ENCODE results near the gene NAB1.

The NAB1 gene

GRCh38 chr2:190716176-190716807 lies 67.4 kb downstream of the NAB1 start:
- no peak for DNase-seq

DNA sequence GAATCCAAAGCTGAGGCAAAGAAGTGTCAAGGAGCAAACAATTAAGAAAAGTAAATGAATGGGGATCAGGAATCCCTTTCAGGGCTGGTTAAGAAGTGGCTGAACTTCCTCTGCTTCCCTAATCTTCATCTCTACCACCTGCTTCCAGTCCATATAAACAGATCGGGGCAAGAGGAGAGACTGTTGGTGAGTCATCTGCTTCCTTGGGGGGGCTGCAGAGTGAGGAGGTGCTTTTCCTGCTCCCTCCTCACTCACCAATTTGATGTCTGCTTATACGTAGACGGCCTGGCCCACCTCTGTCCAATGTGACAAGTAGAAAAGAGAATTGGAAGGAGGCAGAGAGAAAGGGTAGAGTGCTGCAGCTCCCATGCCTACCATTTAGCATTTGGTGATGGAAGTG lies 68.4 kb downstream of the NAB1 start:
- no peak for DNase-seq

DNA sequence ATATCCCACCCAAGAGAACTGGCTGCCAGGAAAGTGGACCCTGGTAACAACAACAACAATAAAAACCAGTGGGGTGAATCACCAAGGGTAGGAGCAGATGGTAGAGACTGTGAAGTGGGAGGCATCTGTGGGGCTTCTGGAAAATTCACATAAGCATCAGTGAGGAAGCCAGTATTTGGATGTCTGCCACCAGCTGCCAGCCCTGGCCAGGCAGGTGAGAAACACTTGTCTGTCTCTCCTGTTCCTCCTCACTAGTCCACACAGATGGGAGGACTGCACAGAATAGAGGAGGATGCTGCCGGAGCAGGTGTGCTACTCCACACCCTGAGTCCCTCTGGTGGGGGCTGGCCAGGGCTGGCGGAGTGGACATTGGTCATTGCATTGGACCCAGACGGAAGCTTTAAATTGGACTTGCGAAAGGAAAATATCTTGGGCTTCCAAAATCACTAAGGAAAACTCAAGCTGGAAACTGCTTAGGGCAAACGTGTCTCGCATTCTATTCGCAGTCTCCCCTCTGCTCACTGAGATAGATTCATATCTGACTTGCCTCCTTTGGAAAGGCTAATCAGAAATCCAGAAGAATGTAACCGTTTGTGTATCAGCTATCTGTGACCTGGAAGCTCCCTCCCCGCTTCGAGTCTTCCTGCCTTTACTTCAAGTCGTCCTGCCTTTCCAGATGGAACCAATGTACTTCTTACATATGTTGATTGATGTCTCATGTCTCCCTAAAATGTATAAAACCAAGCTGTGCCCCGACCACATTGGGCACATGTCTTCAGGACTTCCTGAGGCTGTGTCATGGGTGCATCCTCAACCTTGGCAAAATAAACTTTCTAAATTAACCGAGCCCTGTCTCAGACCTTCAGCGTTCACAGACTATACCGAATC lies 69.1 kb downstream of the NAB1 start:
- DNase-seq = peak; percentile 91

- no peak for DNase-seq
Observed at GRCh38 chr2:190718652-190719526, 70.0 kb downstream of the NAB1 start.

DNA sequence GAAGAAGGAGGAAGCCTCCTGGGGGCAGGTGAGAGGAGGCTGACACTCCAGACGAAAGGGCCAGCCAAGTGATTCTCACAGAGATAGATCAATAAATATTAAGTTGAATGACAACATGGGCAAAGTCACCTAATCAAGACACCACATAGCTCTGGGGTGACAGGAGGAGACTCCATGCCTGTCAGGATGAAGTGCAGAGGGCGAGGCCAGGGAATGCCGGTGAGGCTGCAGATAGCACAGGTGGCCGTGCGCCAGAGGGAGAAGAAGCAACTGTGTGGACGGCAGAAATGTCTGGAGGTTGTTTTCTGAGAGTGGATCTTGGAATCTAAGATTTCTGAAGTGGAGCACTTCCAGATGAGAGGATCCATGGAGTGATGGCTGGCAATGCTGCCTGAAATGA lies 71.4 kb downstream of the NAB1 start:
- no peak for DNase-seq

DNA sequence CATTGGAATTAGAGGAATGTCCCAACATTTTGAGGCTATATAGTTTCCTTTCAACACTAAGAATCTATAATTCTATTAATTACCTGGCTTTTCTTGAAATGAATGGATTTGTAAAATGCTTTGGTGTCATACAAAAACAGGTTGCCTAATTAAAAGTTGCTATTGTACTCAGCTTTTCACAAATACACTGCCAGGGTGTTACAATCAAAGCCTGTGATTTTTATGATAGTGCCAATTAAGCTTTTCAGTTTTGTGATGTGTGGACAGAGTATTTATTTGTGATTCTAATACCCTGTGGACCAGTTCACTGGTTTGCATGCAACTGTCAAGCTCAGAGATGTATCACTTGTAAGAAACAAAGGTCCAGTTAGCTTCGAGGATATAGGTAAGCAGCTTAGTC lies 71.8 kb downstream of the NAB1 start:
- peak; percentile 3 for DNase-seq

DNA sequence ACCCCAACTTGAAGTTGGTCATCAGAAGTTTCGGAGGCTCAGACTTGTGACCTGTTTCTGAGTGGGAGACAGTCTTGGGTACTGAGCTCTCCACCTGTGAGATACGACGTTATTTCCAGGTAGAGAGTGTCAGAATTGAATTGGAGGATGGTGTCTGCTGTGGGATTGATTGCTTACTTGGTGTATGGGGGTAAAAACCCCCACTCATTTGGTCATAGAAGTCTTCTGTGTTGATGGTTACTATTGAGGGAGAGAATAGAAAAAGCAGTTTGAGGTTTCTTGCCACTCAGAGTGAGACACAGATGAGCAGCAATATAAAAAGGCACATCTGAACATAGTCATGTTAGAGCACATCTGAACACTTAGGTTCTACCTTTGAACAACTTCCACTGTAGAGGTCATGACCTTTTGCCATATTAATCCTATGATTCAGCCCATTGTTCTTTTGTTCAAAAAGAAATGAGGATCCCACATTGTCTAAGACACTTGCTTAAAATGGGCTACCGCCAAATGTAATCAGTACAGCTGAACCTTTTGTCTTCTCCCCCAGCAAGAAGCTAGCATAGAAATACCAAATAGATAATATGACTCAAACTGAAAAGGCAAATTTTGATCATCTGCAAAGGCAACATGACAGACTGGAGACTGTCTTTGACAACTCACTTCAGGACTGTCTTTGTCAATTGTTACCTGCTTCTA lies 73.3 kb downstream of the NAB1 start:
- DNase-seq = no peak

DNA sequence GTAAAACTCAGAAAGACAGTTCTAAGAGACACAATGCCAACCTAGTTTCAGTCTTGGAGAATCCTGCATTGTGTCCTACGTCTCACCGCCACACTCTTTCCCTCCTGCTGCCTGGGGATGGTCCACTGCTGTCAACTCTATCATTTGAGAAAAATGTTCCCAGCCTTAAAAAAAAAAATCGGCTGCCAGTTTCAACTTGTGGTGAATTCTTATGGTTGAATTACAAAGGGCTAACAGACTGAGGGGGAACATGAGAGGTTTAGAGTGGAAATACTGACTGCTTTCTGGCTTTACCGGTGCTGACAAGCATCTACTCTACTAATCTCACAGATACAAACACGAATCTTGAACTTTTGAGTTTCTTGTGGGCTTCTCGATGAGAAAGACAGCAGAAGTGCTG lies 74.0 kb downstream of the NAB1 start:
- peak; percentile 37 for DNase-seq

DNA sequence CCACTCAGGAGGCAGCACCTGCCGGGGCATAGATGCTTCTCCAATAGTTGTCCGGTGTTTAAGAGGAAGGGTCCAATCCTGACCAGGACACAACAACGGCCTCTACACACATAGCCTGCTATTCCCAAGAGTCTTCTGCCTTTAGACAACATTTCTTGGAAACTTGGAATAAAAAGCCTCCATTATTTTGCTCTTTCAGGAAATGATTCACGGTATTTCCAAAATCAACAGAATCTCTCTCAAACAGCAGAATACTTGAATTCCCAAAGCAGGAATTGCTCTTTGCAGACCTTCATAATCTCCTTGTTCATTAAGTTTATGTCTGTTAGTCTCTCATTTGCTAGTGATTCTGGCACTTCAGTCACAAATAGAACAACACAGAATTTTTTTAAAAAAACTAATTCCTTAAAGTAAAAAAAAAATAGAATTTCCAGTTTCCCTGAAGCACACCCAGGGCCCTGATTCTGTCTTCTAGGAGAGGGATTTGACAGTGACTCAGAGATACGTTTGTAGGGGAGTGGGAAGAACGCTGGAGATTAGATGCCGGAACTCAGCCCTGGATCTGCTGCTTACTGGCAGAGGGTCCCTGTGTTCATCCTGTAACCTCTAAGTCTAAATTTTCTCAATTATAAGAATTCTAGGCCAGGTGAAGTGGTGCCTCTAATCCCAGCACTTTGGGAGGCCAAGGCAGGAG lies 74.7 kb downstream of the NAB1 start:
- no peak for DNase-seq

DNA sequence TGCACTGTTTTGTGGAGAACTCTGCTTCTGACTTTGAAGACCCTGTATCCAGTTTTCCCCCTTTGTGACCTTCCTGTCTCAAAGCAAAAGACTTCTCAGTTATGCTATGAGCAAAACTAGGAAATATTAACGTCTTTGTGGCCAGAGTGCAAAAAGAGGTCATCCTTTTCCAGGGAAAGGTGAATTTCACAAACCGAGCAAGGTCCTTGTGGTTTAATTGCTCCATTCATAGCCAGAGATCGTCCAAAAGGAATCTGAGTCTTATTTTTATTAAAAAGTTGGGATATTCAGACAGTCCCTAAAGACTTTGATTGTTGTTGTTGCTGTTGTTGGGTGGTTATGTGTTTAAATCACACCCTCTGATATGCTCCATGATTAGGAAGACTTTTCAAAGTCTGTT lies 77.4 kb downstream of the NAB1 start:
- no peak for DNase-seq

- no peak for DNase-seq
Observed at GRCh38 chr2:190736355-190736754, 87.5 kb downstream of the NAB1 start.

DNA sequence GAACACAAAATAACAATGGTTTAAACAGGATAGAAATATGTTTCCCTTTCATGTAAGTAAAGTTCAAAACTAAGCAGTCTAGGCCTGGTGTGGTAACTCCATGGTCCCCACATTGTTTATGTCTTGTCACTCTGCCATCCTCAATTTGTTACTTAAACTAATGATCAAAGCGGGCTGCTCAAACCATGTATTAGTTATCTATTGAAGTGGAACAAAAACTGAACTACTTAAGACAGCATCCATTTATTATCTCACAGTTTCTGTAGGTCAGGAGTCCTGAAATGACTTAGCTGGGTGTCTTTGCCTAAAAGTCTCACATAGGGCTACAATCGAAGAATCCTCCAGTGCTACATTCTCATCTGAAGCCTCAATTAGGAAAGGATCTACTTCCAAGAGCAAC lies 91.6 kb downstream of the NAB1 start:
- no peak for DNase-seq
